HG03575 (cell line): ENCODE measurements around the gene MESD.

Experiments used
- ATAC-seq: cut with Tn5 transposase; IDR thresholded peaks from one replicate; pipeline ENCODE4 v1.9.1; 2021; ENCODE audit not compliant: unreplicated experiment, insufficient number of reproducible peaks, low FRiP score; ENCODE audit errors: extremely low read depth

Gene MESD

GRCh38 chr15:80989518-80990478 lies at the start of gene MESD:
MESD (minus strand) TSS chr15:80989819; CDS start chr15:80989791, 28 bp downstream.
- ATAC-seq = peak; percentile 81

DNA sequence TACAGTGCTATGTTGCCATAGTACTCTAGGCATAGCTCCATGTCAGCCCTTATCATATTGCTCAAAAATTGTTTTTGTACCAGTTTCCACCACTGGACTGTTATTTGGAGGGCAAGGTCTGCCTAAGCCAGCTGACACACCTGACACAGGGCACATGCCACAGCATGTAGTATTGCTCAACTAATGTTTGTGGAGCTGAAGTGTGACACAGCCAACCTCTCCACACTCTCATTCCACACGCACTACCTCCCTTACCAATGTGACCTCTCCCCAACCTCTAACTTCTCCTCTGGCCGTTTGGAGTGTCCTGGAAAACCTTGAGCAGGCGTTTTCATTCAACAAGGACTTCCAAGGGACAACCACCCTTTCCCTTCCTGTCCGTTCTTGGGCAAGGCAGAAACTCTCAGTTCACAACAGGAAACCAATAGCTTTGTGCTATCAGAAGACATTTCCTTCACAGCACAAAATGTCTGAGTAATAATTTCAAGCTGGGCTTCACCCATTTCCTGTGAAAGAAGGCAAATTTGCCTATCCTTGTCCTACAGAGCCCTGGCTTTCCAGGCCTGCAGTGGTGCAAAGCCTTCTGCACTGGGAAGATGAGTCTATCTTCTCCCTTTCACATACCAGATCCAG lies 49.5 kb upstream of the MESD start:
- ATAC-seq = no peak

DNA sequence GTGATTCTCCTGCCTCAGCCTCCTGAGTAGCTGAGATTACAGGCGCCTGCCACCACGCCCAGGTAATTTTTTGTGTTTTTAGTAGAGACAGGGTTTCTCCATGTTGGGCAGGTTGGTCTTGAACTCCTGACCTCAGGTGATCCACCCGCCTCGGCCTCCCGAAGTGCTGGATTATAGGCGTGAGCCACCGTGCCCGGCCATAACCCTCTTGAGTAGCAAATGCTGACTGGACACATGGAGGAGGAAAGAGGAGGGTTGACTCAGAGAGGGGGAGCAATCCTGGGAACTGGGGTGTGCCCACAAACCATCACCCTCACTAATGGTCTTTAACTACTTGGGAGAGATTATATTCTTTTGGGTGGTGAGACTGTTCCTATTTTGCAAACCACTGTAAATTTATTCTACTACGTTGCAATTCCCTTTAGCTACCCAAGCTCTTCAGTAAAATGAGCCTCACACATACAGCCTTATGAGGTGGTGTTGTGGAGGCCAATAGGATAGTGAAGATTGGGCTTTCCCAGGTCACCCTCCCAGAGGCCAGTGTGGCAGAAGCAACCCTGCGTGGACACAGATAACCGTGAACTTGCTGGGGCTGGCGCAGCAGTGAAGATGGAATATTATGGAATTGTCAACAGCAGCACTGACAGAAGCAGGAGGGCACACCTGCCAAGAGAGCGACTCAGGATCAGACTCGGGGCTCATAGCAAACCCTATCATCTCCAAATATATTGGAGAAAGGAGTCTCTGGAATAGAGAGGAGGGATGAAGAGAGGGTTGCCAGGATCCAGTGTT lies 48.5 kb upstream of the MESD start:
- no peak for ATAC-seq

GRCh38 chr15:81033508-81033907 lies 43.9 kb upstream of the MESD start:
- no peak for ATAC-seq

DNA sequence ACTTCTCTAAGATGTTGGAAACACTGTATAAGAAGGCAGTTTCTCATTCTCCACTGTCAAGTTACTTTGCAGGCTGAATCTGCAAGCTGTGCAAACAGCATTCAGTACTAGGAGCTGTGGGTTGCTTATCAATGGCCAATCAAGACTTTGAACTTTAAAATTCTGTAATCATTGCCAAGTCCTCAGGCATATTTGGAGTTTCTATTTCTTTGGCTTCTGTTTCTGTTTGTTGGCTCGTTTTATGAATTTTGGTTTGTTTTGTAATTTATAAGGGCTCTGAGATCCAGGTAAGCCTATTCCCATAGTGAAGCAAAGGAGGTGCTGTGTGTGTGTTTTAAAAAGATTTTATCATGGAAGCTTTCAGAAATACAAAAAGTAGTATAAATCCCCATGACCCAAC lies 43.2 kb upstream of the MESD start:
- no peak for ATAC-seq

DNA sequence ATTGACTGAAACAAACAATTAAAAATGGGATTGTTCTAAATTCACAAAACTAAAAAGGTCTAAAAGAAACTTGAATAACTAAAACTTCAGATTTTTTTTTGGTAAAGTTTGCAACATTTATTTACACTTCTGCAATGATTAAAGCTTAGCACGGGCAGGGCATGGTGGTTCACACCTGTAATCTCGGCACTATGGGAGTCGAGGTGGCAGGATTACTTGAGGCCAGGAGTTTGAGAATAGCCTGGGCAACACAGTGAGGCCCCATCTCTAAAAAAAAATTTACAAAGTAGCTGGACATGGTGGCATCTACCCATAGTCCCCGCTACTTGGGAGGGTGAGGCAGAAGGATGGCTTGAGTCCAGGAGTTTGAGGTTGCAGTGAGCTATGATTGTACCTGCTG lies 42.7 kb upstream of the MESD start:
- no peak for ATAC-seq

DNA sequence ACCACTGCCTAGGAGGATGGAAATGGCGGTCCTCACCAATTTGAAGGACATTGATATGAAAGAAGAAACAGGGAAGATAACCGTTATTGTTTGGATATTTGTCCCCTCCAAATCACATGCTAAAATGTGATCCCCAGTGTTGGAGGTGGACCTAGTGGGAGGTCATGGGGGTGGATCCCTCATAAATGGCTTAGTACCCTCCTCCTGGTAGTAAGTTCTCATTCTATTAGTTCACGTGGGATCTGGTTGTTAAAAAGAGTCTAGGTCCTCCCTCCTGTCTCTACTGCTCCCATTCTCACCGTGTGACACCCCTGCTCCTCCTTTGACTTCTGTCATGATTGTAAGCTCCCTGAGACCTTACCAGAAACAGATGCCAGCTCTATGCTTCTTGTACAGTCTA lies 41.6 kb upstream of the MESD start:
- ATAC-seq = no peak

- no peak for ATAC-seq
These were observed 40.7 kb upstream of the MESD start for GRCh38 chr15:81030301-81030750.

GRCh38 chr15:81029414-81030300 lies 40.0 kb upstream of the MESD start:
- ATAC-seq = no peak

GRCh38 chr15:81026836-81027599 lies 37.4 kb upstream of the MESD start:
- ATAC-seq = no peak

DNA sequence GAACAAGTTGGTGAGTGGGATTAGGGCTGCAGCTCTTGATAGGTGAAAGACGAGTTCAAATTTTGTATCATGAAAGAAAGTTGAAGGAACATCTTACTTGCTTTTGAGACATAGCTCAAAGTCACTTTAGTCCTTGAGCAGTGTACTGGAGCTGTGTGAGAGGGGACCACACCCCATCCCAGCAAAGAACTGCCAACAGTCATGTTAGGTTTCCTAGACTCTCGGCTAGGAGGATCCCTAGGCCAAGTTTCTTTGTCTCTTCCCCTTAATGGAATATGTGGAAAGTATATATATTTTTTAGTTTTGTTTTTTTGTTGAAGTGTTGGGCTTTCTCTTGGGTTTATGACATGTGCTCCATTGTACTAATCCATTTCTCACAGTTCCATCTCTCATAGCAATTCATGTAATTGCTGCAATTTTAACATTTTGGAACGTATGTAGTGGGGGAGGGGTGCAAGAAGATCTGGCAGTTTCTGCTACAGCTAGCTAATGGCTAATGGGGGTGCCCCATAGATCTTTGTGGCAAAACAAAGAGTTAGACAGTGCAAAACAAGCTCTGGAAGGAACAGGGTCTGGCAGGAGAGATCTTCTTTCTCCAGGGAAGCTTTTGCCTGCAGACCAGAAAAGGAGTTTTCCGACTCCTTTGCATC lies 36.2 kb upstream of the MESD start:
- no peak for ATAC-seq

DNA sequence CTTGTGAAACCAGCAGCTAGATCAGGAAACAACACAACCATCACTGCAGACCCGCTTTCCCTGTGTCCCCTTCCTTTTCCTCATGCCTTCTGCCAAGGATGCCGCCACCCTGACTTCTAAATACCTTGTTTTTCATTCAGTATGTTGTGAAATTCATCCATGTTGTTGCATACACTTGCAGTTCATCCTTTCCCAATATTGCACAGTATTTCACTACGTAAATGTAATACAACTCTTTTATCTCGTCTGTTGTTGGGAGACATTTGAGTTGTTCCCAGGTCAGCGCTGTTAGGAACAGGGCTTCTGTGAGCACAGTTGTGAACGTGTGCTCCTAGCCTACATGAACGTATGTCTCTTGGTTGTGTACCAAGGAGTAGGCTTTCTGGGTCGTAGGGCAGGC lies 35.3 kb upstream of the MESD start:
- ATAC-seq = no peak

GRCh38 chr15:81024265-81024872 lies 34.8 kb upstream of the MESD start:
- ATAC-seq = no peak

DNA sequence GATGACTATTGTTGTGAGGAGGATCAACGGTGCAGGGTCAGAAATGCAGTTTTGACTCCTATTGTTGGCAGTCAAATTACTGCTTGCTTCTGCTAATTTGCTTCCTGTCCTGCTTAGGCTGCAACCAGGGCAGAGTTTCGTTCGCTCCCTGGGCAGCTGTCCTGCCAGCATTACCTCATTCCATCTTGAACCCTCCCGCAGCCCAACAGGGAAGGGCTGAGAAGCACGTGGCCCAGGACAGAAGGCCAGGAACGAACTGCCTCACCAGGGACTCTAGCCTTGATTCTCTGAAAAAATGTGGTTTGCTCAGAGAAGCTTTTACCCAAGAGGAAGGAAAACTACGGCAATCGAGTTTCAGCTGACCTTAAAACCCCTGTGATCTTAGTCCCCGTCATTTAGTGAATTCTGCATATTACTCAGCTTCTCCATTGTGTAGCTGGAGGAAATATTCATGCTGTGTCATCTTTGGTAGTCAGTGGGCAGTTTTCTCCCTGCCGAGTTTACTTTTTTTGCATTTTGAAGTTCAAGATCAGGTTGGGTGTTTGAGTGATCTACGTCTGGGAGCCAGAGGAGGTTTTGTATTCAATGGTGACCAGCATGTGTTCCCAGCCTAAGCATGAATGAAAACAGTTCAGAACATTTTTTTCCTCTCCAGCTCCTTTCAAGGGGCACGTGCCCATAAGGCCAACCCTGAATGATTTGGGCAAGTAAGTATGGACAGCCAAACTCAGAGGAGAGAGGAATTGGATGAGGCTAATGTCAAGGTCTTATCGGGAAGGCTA lies 34.1 kb upstream of the MESD start:
- peak; percentile 84 for ATAC-seq

DNA sequence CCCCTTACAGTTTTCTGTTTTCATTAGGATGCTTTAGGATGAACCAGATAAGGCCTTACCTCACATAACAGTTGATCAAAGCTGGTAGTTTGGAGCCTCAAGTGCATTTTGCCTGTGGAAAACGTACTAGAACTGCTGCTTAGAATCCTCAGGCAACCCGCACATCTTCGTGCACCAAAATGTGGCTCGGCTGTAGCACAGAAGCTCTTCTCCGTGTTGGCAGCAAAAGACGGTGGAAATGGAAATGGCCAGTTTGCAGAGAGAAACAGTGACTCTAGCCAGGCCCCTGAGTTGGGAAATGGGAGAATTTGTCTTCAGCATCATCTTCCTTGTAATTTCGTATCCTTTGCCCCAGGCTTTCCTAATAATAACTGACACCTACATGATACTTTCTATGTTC lies 31.7 kb upstream of the MESD start:
- no peak for ATAC-seq

DNA sequence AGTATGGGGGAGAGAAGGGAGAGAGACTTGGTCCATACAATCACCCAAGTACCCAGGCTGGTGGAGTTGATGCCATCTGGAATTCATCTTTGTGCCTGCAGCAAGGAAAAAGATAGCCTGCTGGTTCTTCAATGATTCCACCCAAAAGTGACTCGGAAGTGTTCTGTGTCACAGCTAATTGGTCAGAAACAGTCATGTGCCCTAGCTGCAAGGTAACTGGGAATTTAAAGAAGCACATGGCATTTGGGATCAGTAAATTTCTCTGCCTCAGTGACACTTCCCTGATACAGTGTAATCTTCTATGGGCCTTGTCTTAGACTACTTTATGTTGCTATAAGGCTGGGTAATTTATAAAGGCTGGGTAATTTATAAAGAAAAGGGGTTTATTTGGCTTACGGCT lies 28.6 kb upstream of the MESD start:
- no peak for ATAC-seq
